HEK293T (cell line): ENCODE results near the gene SLC43A2.

ENCODE experiments used
- CTCF ChIA-PET: fragments of 350-600 bp; formaldehyde crosslinking; extraction: SDS; loops from one replicate; lab custom pipeline; 2021; ENCODE audit warnings: antibody characterized with exemption, inconsistent platforms; lab: Yijun Ruan, JAX
- POLR2A ChIA-PET: fragments of 350-600 bp; formaldehyde crosslinking; extraction: SDS; loops from one replicate; lab custom pipeline; 2020; ENCODE audit warnings: antibody characterized with exemption, inconsistent platforms; lab: Yijun Ruan, JAX
- DNase-seq: peaks from one replicate; pipeline ENCODE4 v3.0.0; 2012; ENCODE audit warnings: mixed read lengths; ENCODE audit errors: extremely low spot score
- ARNT ChIP-seq: fragments of 450-650 bp; IDR thresholded peaks from 2 replicates; pipeline ENCODE4 v1.6.1; 2017; ENCODE audit warnings: mild to moderate bottlenecking
- BHLHE40 ChIP-seq: fragments of 450-650 bp; IDR thresholded peaks from 2 replicates; pipeline ENCODE4 v1.6.1; 2016; ENCODE audit warnings: mild to moderate bottlenecking, moderate library complexity, borderline replicate concordance
- CTBP1 ChIP-seq: fragments of 450-650 bp; IDR thresholded peaks from 2 replicates; pipeline ENCODE4 v1.6.1; 2016; ENCODE audit warnings: borderline replicate concordance
- ELF4 ChIP-seq: fragments of 450-650 bp; IDR thresholded peaks from 2 replicates; pipeline ENCODE4 v1.6.1; 2017; ENCODE audit warnings: antibody characterized with exemption
- FOXA1 ChIP-seq: fragments of 450-650 bp; IDR thresholded peaks from 2 replicates; pipeline ENCODE4 v1.6.1; 2016; ENCODE audit warnings: mild to moderate bottlenecking
- FOXK2 ChIP-seq: fragments of 450-650 bp; IDR thresholded peaks from 2 replicates; pipeline ENCODE4 v1.6.1; 2016; ENCODE audit warnings: mild to moderate bottlenecking
- FOXM1 ChIP-seq: fragments of 450-650 bp; IDR thresholded peaks from 2 replicates; pipeline ENCODE4 v1.6.1; 2017; ENCODE audit warnings: mild to moderate bottlenecking, borderline replicate concordance
- HDGF ChIP-seq: fragments of 450-650 bp; IDR thresholded peaks from 2 replicates; pipeline ENCODE4 v1.6.1; 2017; ENCODE audit warnings: antibody characterized with exemption, borderline replicate concordance
- L3MBTL2 ChIP-seq: fragments of 450-650 bp; conservative IDR thresholded peaks from 2 replicates; pipeline ENCODE4 v1.6.1; 2016; ENCODE audit warnings: mild to moderate bottlenecking
- LEF1 ChIP-seq: fragments of 450-650 bp; IDR thresholded peaks from 2 replicates; pipeline ENCODE4 v1.6.1; 2017; ENCODE audit warnings: mild to moderate bottlenecking, borderline replicate concordance
- NFRKB ChIP-seq: fragments of 450-650 bp; IDR thresholded peaks from 2 replicates; pipeline ENCODE4 v1.6.1; 2016; ENCODE audit warnings: mild to moderate bottlenecking, moderate library complexity
- PKNOX1 ChIP-seq: fragments of 450-650 bp; IDR thresholded peaks from 2 replicates; pipeline ENCODE4 v1.6.1; 2016
- SP1 ChIP-seq: fragments of 450-650 bp; IDR thresholded peaks from 2 replicates; pipeline ENCODE4 v1.6.1; 2017
- SUZ12 ChIP-seq: fragments of 450-650 bp; IDR thresholded peaks from 2 replicates; pipeline ENCODE4 v1.6.1; 2016; ENCODE audit warnings: mild to moderate bottlenecking
- TARDBP ChIP-seq: fragments of 450-650 bp; IDR thresholded peaks from 2 replicates; pipeline ENCODE4 v1.6.1; 2016
- ZNF384 ChIP-seq: fragments of 450-650 bp; IDR thresholded peaks from 2 replicates; pipeline ENCODE4 v1.6.1; 2016

SLC43A2 gene

GRCh38 chr17:1559047-1560043 is 69.3 kb downstream of the SLC43A2 start:
- POLR2A ChIA-PET = no interaction called here
- CTCF ChIA-PET = no interaction called here
- no peak for TF ChIP-seq CTBP1
- TF ChIP-seq ARNT = no peak
- TF ChIP-seq SUZ12 = no peak

GRCh38 chr17:1558401-1558800 is 70.2 kb downstream of the SLC43A2 start:
- ChIA-PET CTCF (no interaction called here), POLR2A (no interaction called here)
- no peak for DNase-seq
- TF ChIP-seq FOXA1 = no peak
- no peak for TF ChIP-seq BHLHE40
- TF ChIP-seq L3MBTL2 = no peak
- TF ChIP-seq FOXK2 = no peak
- no peak for TF ChIP-seq PKNOX1
- TF ChIP-seq TARDBP = no peak
- TF ChIP-seq ELF4 = no peak
- TF ChIP-seq LEF1 = no peak
- TF ChIP-seq ARNT = no peak
- TF ChIP-seq FOXM1 = no peak
- TF ChIP-seq SUZ12 = no peak
- TF ChIP-seq NFRKB = no peak

More at GRCh38 chr17:1559047-1560043, 69.3 kb downstream of the SLC43A2 start:
- DNase-seq = no peak

- no peak for DNase-seq
- POLR2A ChIA-PET = no interaction called here
- CTCF ChIA-PET = no interaction called here
- TF ChIP-seq ARNT = no peak
- no peak for TF ChIP-seq NFRKB
- no peak for TF ChIP-seq PKNOX1
- TF ChIP-seq L3MBTL2 = no peak
- TF ChIP-seq HDGF = no peak
- TF ChIP-seq SUZ12 = no peak
- no peak for TF ChIP-seq SP1
- no peak for TF ChIP-seq BHLHE40
- no peak for TF ChIP-seq CTBP1
- TF ChIP-seq TARDBP = no peak
- TF ChIP-seq LEF1 = no peak
- TF ChIP-seq FOXK2 = no peak
- TF ChIP-seq ELF4 = no peak
- TF ChIP-seq FOXM1 = no peak
- TF ChIP-seq FOXA1 = no peak
- TF ChIP-seq ZNF384 = no peak
These were observed 71.1 kb downstream of the SLC43A2 start for GRCh38 chr17:1557355-1558095.

GRCh38 chr17:1555651-1556471 is 72.8 kb downstream of the SLC43A2 start:
- POLR2A ChIA-PET = no interaction called here
- no peak for TF ChIP-seq SP1
- DNase-seq = no peak
- CTCF ChIA-PET = interaction anchor here (1.5 kb wide), 1 partner anchor 22 kb away, joined by 6 read pairs; no protein-coding TSS in a partner anchor

- ChIA-PET POLR2A (no interaction called here), CTCF (interaction anchor here (1.5 kb wide), 1 partner anchor 21 kb away, joined by 6 read pairs; no protein-coding TSS in a partner anchor)
- DNase-seq = no peak
- no peak for TF ChIP-seq BHLHE40
- no peak for TF ChIP-seq L3MBTL2
- TF ChIP-seq CTBP1 = no peak
- TF ChIP-seq TARDBP = no peak
- TF ChIP-seq HDGF = no peak
- TF ChIP-seq SP1 = no peak
- TF ChIP-seq SUZ12 = no peak
- no peak for TF ChIP-seq ELF4
- no peak for TF ChIP-seq ZNF384
- TF ChIP-seq LEF1 = no peak
- TF ChIP-seq FOXM1 = no peak
- TF ChIP-seq FOXK2 = no peak
- no peak for TF ChIP-seq FOXA1
- no peak for TF ChIP-seq PKNOX1
- no peak for TF ChIP-seq ARNT
These were observed 73.7 kb downstream of the SLC43A2 start for GRCh38 chr17:1554751-1555540.
